IMR-90 (cell line): ENCODE data around the gene NBPF1. TPM values are rescaled to one million over a fixed set of nuclear protein-coding genes. Genes with fewer than 3 reads are reported as not detected.
"Not testable (repeated sequence)": the region's sequence is repeated elsewhere in the genome, so short reads cannot be mapped to it uniquely, and the experiment has no call there.

Experiments
- ATAC-seq: fragments of 200-7000 bp; cut with Tn5 transposase; 2 replicates; pipeline ENCODE4 v1.9.1; 2020; ENCODE audit warnings: low read depth, mild to moderate bottlenecking, moderate library complexity
- BruUV-seq: library from RNA; stranded (reverse); fragments of 400-500 nt; replicated peaks from 2 replicates; lab custom pipeline; 2021; lab: Mats Ljungman, UMichigan
- CTCF ChIA-PET: fragments of 300-600 bp; formaldehyde crosslinking; extraction: SDS; loops from one replicate; lab custom pipeline; 2021; ENCODE audit warnings: antibody characterized with exemption; lab: Yijun Ruan, JAX
- POLR2A ChIA-PET: fragments of 300-600 bp; sonication (Branson Sonifier 250); formaldehyde crosslinking; loops from one replicate; lab custom pipeline; 2022; ENCODE audit warnings: antibody characterized with exemption; ENCODE audit not compliant: unreplicated experiment; lab: Charles Lee
- DNase-seq: peaks from one replicate; pipeline ENCODE4 v3.0.0; 2013
- H2AFZ ChIP-seq: replicated peaks from 2 replicates; pipeline ENCODE3; 2013; ENCODE audit warnings: low read length, mild to moderate bottlenecking; ENCODE audit not compliant: poor library complexity
- H2AK5ac ChIP-seq: 2 replicates; pipeline ENCODE4 v1.6.1; 2013; ENCODE audit warnings: low read depth, low read length, inconsistent platforms
- H2AK9ac ChIP-seq: replicated peaks from 2 replicates; pipeline ENCODE3; 2013; ENCODE audit warnings: mild to moderate bottlenecking, low read depth, low read length, moderate library complexity; ENCODE audit not compliant: poor library complexity
- H2BK120ac ChIP-seq: 2 replicates; pipeline ENCODE4 v1.6.1; 2013; ENCODE audit warnings: low read depth, low read length, inconsistent platforms
- H2BK15ac ChIP-seq: 3 replicates; pipeline ENCODE4 v1.6.1; 2013; ENCODE audit warnings: low read depth, low read length, inconsistent platforms
- H2BK20ac ChIP-seq: 2 replicates; pipeline ENCODE4 v1.6.1; 2013; ENCODE audit warnings: low read depth, mild to moderate bottlenecking, inconsistent platforms, low read length, moderate library complexity
- H2BK5ac ChIP-seq: 2 replicates; pipeline ENCODE4 v1.6.1; 2013; ENCODE audit warnings: mild to moderate bottlenecking, low read depth, low read length, inconsistent platforms; ENCODE audit not compliant: poor library complexity, severe bottlenecking
- H3K14ac ChIP-seq: replicated peaks from 2 replicates; pipeline ENCODE4 v1.6.1; 2013; ENCODE audit warnings: low read depth, low read length, inconsistent platforms
- H3K18ac ChIP-seq: 2 replicates; pipeline ENCODE4 v1.6.1; 2013; ENCODE audit warnings: low read depth, low read length, control low read depth
- H3K23ac ChIP-seq: 2 replicates; pipeline ENCODE4 v1.6.1; 2013; ENCODE audit warnings: low read depth, low read length, inconsistent platforms
- H3K27ac ChIP-seq: 2 replicates; pipeline ENCODE4 v1.5.1; 2013; ENCODE audit warnings: mild to moderate bottlenecking, control low read depth, low read length; ENCODE audit not compliant: insufficient read depth
- H3K27me3 ChIP-seq: 2 replicates; pipeline ENCODE4 v1.6.1; 2013; ENCODE audit warnings: low read length; ENCODE audit not compliant: control insufficient read depth, insufficient read depth
- H3K36me3 ChIP-seq: 2 replicates; pipeline ENCODE4 v1.6.1; 2013; ENCODE audit warnings: low read length, mixed read lengths; ENCODE audit not compliant: control insufficient read depth, insufficient read depth
- H3K4ac ChIP-seq: 2 replicates; pipeline ENCODE4 v1.6.1; 2013; ENCODE audit warnings: low read depth, low read length, inconsistent platforms
- H3K4me1 ChIP-seq: 2 replicates; pipeline ENCODE4 v1.6.1; 2013; ENCODE audit warnings: low read length, mixed read lengths; ENCODE audit not compliant: control insufficient read depth, insufficient read depth
- H3K4me2 ChIP-seq: 2 replicates; pipeline ENCODE4 v1.6.1; 2013; ENCODE audit warnings: low read depth, mild to moderate bottlenecking, control low read depth, low read length, moderate library complexity
- H3K4me3 ChIP-seq: 2 replicates; pipeline ENCODE4 v1.5.1; 2013; ENCODE audit warnings: low read depth, mild to moderate bottlenecking, control low read depth, low read length, moderate library complexity; ENCODE audit not compliant: insufficient read depth
- H3K56ac ChIP-seq: 2 replicates; pipeline ENCODE4 v1.6.1; 2013; ENCODE audit warnings: low read length, inconsistent platforms; ENCODE audit not compliant: insufficient read depth; ENCODE audit errors: extremely low read depth
- H3K79me1 ChIP-seq, 2 experiments: 2 replicates each; pipeline ENCODE4 v1.6.1; 2013; ENCODE audit warnings: low read length in 2 of 2, inconsistent platforms in 1 of 2, low read depth in 1 of 2
- H3K9ac ChIP-seq: 2 replicates; pipeline ENCODE4 v1.6.1; 2013; ENCODE audit warnings: low read depth, low read length, control low read depth
- H3K9me1 ChIP-seq: 2 replicates; pipeline ENCODE4 v1.6.1; 2013; ENCODE audit warnings: low read length, inconsistent platforms; ENCODE audit not compliant: insufficient read depth
- H3K9me3 ChIP-seq: 2 replicates; pipeline ENCODE4 v1.6.1; 2013; ENCODE audit warnings: low read length; ENCODE audit not compliant: control insufficient read depth, insufficient read depth
- H4K20me1 ChIP-seq: 2 replicates; pipeline ENCODE4 v1.6.1; 2013; ENCODE audit warnings: low read length, inconsistent platforms; ENCODE audit not compliant: insufficient read depth
- H4K5ac ChIP-seq: 2 replicates; pipeline ENCODE4 v1.6.1; 2013; ENCODE audit warnings: mild to moderate bottlenecking, low read depth, low read length, control low read depth
- H4K8ac ChIP-seq, 2 experiments: 2 replicates each; pipeline ENCODE4 v1.6.1; 2013; ENCODE audit warnings: low read depth in 2 of 2, low read length in 2 of 2, control low read depth in 1 of 2, inconsistent platforms in 1 of 2
- H4K91ac ChIP-seq: 2 replicates; pipeline ENCODE4 v1.6.1; 2013; ENCODE audit warnings: low read depth, low read length, inconsistent platforms; ENCODE audit not compliant: insufficient read depth
- WGBS, 2 experiments: methylation state at CpG; one replicate each; pipeline versions ENCODE4 v1.1.5 to v1.1.7; 2013; ENCODE audit warnings: missing lambda C conversion rate in 2 of 2; ENCODE audit not compliant: insufficient read length in 1 of 2; ENCODE audit errors: extremely low coverage in 2 of 2; 5-methylcytosine and 5-hydroxymethylcytosine counted together
- dilution Hi-C: fragments of 300-500 bp; cut with HindIII; formaldehyde crosslinking; loops from one replicate; pipeline ENCODE4 v1.14.3; 2018; ENCODE audit warnings: low sequenced_read_pairs; ENCODE audit not compliant: unreplicated experiment
- in situ Hi-C: fragments of 300-500 bp; cut with MboI; formaldehyde crosslinking; loops from 3 replicates; pipeline ENCODE4 v1.14.3; 2019; ENCODE audit warnings: low sequenced_read_pairs, inconsistent platforms, mixed read lengths
- intact Hi-C: fragments of 100-400 bp; cut with micrococcal nuclease; formaldehyde crosslinking; loops from 2 replicates; pipeline ENCODE4 v1.10.0; 2022
- polyA plus RNA-seq, 3 experiments: library from polyadenylated mRNA; depleted of rRNA; stranded (reverse); fragments of >200 nt; gene quantifications; 2 replicates each; pipeline ENCODE4 v1.2.3, GENCODE V29; 2012; ENCODE audit warnings: low replicate concordance in 1 of 3
- total RNA-seq: library from RNA; depleted of rRNA; stranded (reverse); fragments of >200 nt; gene quantifications from 2 replicates; pipeline ENCODE4 v1.2.3, GENCODE V29; 2012

The NBPF1 gene
- total and polyA plus RNA-seq, 2 of the 4 experiments (the other 2 are of a cell fraction) = 18.8 to 25.3 TPM

DNA sequence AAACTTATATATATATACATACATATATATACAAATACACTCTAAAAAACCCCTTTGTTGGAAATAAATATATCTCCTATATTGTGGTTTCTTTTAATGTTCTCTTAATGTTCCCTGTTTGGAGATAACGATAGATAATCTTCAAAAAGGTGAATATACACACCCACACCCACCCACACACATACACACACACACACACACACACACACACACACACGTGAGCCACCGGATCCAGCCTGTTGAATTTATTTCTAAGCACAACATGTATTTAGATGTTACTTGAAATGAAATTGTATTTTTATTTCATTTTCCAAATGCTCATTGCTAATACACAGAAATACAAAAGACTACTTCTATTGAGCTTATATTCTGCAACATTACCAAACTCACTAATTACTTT, 14.0 kb downstream of the NBPF1 start:
- H3K79me1 ChIP-seq, H2AFZ ChIP-seq, intact Hi-C loops, H2BK5ac ChIP-seq, H3K4me1 ChIP-seq, H3K36me3 ChIP-seq, H3K4me2 ChIP-seq, H3K18ac ChIP-seq, H3K9me1 ChIP-seq, H2BK20ac ChIP-seq, H3K14ac ChIP-seq, in situ Hi-C loops, H2BK15ac ChIP-seq, H3K56ac ChIP-seq, H2AK5ac ChIP-seq, ATAC-seq, H3K4ac ChIP-seq, H2BK120ac ChIP-seq, DNase-seq, H4K91ac ChIP-seq, H3K27me3 ChIP-seq, H3K9ac ChIP-seq, H3K23ac ChIP-seq, H2AK9ac ChIP-seq, H3K27ac ChIP-seq, H3K9me3 ChIP-seq, BruUV-seq, H4K8ac ChIP-seq, POLR2A ChIA-PET, H4K20me1 ChIP-seq, dilution Hi-C loops, H4K5ac ChIP-seq, H3K4me3 ChIP-seq: not testable (repeated sequence)
- WGBS, 2 experiments = no CpG with 5 or more reads among the region's 3 CpGs
- CTCF ChIA-PET = interaction anchor here (1.8 kb wide), 1 partner anchor 10 kb away, joined by 5 read pairs; no protein-coding TSS in a partner anchor

DNA sequence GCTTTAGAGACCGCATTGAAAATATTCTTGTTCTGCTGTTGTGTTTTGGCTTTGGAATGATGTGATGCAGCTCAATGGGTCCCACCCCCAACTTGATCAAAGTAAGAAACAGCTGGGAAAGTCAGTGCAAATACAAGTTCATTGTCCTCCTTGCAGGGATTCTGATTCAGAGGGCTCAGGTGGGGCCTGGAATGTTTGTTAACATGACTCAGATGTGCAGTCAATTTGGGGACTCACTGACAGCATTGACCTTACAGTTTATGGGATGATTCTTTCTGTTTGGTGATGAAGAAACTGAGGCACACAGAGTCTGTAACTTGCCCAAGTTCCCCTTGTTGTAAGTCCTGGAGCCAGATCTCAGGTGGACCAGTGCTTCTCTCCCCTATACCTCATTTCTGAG, 18.1 kb downstream of the NBPF1 start:
- DNase-seq, H4K91ac ChIP-seq, H2AFZ ChIP-seq, POLR2A ChIA-PET, H3K36me3 ChIP-seq, H4K5ac ChIP-seq, H2BK120ac ChIP-seq, H2AK9ac ChIP-seq, H3K4ac ChIP-seq, H4K8ac ChIP-seq, H3K27me3 ChIP-seq, H2BK20ac ChIP-seq, H3K27ac ChIP-seq, dilution Hi-C loops, H3K56ac ChIP-seq, H3K9me3 ChIP-seq, H3K4me2 ChIP-seq, ATAC-seq, H3K4me1 ChIP-seq, intact Hi-C loops, BruUV-seq, H3K4me3 ChIP-seq, H3K9ac ChIP-seq, H3K23ac ChIP-seq, H4K20me1 ChIP-seq, H3K18ac ChIP-seq, H2AK5ac ChIP-seq, H3K14ac ChIP-seq, in situ Hi-C loops, H3K79me1 ChIP-seq, H3K9me1 ChIP-seq, H2BK15ac ChIP-seq, H2BK5ac ChIP-seq: not testable (repeated sequence)
- CTCF ChIA-PET = interaction anchor here (0.7 kb wide), 1 partner anchor 15 kb away, joined by 6 read pairs; no protein-coding TSS in a partner anchor
- no CpG with 5 or more reads among the region's 1 CpG for WGBS, 2 experiments
